ENCODE measurements around the gene PRKCB.

GRCh38 chr16:24041834-24042631 lies 206.2 kb downstream of the PRKCB start:
- no peak for TF ChIP-seq CTCF (IDR thresholded peaks at IDR 0.05)
- no peak for TF ChIP-seq POLR2A (IDR thresholded peaks at IDR 0.05)
- TF ChIP-seq POLR2AphosphoS5 (IDR thresholded peaks at IDR 0.05), result no peak
